GM12878 (cell line): ENCODE data around the gene SLF2. TPM values are rescaled to one million over a fixed set of nuclear protein-coding genes. Genes with fewer than 3 reads are reported as not detected.

Source experiments
- ATAC-seq: fragments of 200-7000 bp; cut with Tn5 transposase; 3 replicates; pipeline ENCODE4 v1.9.1; 2020; ENCODE audit warnings: mild to moderate bottlenecking, moderate library complexity
- BruUV-seq: library from RNA; stranded (reverse); fragments of 400-500 nt; replicated peaks from 2 replicates; lab custom pipeline; 2021; lab: Mats Ljungman, UMichigan
- CTCF ChIA-PET: fragments of 300-600 bp; sonication (Branson Sonifier 250); formaldehyde crosslinking; extraction: SDS; loops from one replicate; lab custom pipeline; 2021; ENCODE audit warnings: inconsistent platforms; lab: Yijun Ruan, JAX
- POLR2A ChIA-PET: fragments of 350-600 bp; formaldehyde crosslinking; extraction: SDS; loops from one replicate; lab custom pipeline; 2021; ENCODE audit warnings: inconsistent platforms; lab: Charles Lee
- RAD21 ChIA-PET: fragments of 300-600 bp; sonication (Branson Sonifier 250); formaldehyde crosslinking; loops from one replicate; lab custom pipeline; 2023; ENCODE audit warnings: antibody characterized with exemption; ENCODE audit not compliant: unreplicated experiment; lab: Charles Lee
- SMC1A ChIA-PET: fragments of 300-600 bp; sonication (Branson Sonifier 250); formaldehyde crosslinking; loops from one replicate; lab custom pipeline; 2023; ENCODE audit not compliant: unreplicated experiment, uncharacterized antibody; lab: Charles Lee
- DNase-seq: peaks from one replicate; pipeline ENCODE4 v3.0.0-alpha.2; 2011; ENCODE audit warnings: low read depth, low spot score
- FAIRE-seq: peaks from 3 replicates; lab custom pipeline; 2011; peaks lifted over from hg19 to GRCh38; lab: Jason Lieb, UNC
- H2AFZ ChIP-seq: 2 replicates; pipeline ENCODE4 v1.6.0; 2011; ENCODE audit warnings: low read depth, low read length, control low read depth; ENCODE audit not compliant: control insufficient read depth
- H3K27ac ChIP-seq: 2 replicates; pipeline ENCODE4 v1.5.1; 2011; ENCODE audit warnings: control low read depth; ENCODE audit not compliant: control insufficient read depth, insufficient read depth
- H3K27me3 ChIP-seq, 2 experiments: replicated peaks in 1 of 2; 2 replicates each; pipeline versions ENCODE4 v1.6.0 to v1.6.1; 2011; ENCODE audit warnings: low read length in 1 of 2; ENCODE audit not compliant: control insufficient read depth in 2 of 2, insufficient read depth in 2 of 2
- H3K36me3 ChIP-seq, 2 experiments: 2 replicates each; pipeline ENCODE4 v1.5.1; 2011; ENCODE audit warnings: low read length in 1 of 2; ENCODE audit not compliant: control insufficient read depth in 2 of 2, insufficient read depth in 2 of 2
- H3K4me1 ChIP-seq: 2 replicates; pipeline ENCODE4 v1.6.1; 2011; ENCODE audit warnings: mild to moderate bottlenecking, low read length, moderate library complexity, mixed read lengths; ENCODE audit not compliant: control insufficient read depth, insufficient read depth
- H3K4me2 ChIP-seq: 2 replicates; pipeline ENCODE4 v1.6.0; 2011; ENCODE audit warnings: control low read depth; ENCODE audit not compliant: control insufficient read depth, insufficient read depth
- H3K4me3 ChIP-seq: fragments of 200-600 bp; sonication (generic); 2 replicates; pipeline ENCODE4 v1.5.1; 2016
- H3K79me2 ChIP-seq: 2 replicates; pipeline ENCODE4 v1.6.0; 2011; ENCODE audit warnings: low read length; ENCODE audit not compliant: control insufficient read depth, insufficient read depth
- H3K9ac ChIP-seq: 2 replicates; pipeline ENCODE4 v1.8.0; 2011; ENCODE audit warnings: low read length, control low read depth, mixed read lengths; ENCODE audit not compliant: control insufficient read depth, insufficient read depth
- H3K9me3 ChIP-seq: replicated peaks from 3 replicates; pipeline ENCODE4 v1.5.1; 2011; ENCODE audit warnings: mild to moderate bottlenecking, low read length; ENCODE audit not compliant: control insufficient read depth, insufficient read depth
- H4K20me1 ChIP-seq: 2 replicates; pipeline ENCODE4 v1.6.0; 2011; ENCODE audit not compliant: control insufficient read depth, insufficient read depth
- BMI1 ChIP-seq: fragments of 450-650 bp; IDR thresholded peaks from 2 replicates; pipeline ENCODE4 v1.6.1; 2016; ENCODE audit warnings: mild to moderate bottlenecking, moderate library complexity, borderline replicate concordance
- MEF2B ChIP-seq: fragments of 450-650 bp; IDR thresholded peaks from 2 replicates; pipeline ENCODE4 v1.6.1; 2018; ENCODE audit warnings: mild to moderate bottlenecking, moderate library complexity; ENCODE audit not compliant: partially characterized antibody, poor library complexity, severe bottlenecking
- ZBTB11 ChIP-seq: fragments of 450-650 bp; formaldehyde crosslinking; IDR thresholded peaks from 2 replicates; pipeline ENCODE4 v1.5.0; 2022; ENCODE audit warnings: mild to moderate bottlenecking, missing genetic modification characterization
- WGBS: methylation state at CpG from one replicate; pipeline ENCODE4 v1.1.6; 2016; ENCODE audit warnings: low lambda C conversion rate; ENCODE audit not compliant: insufficient replicate concordance, insufficient coverage; ENCODE audit errors: missing lambda C conversion rate; 5-methylcytosine and 5-hydroxymethylcytosine counted together
- in situ Hi-C: fragments of 300-500 bp; cut with MboI; formaldehyde crosslinking; loops from 9 replicates; pipeline ENCODE4 v1.14.3; 2018; ENCODE audit warnings: mixed read lengths
- intact Hi-C: fragments of 100-400 bp; cut with micrococcal nuclease; formaldehyde crosslinking; loops from one replicate; pipeline ENCODE4 v1.14.2; 2022; ENCODE audit not compliant: unreplicated experiment
- polyA plus RNA-seq, 11 experiments: library from polyadenylated mRNA; depleted of rRNA in 4 of 11; unstranded in 6 of 11; stranded (reverse) in 5 of 11; fragments of >200 nt; fragmentation: Nextera tagmentation in 4 of 11; fragmentation: Illumina TruSeq in 1 of 11; extraction: Ambion mirVana in 4 of 11; extraction: Trizol in 1 of 11; gene quantifications; 1 replicate in 1 of 11; 2 replicates in 10 of 11; pipeline versions ENCODE4 v1.2.1 to v1.2.3, GENCODE V29; 2011 to 2016; ENCODE audit warnings: inconsistent platforms in 2 of 11, missing spikeins in 2 of 11, low read depth in 1 of 11
- total RNA-seq, 4 experiments: library from RNA; depleted of rRNA in 3 of 4; stranded (reverse); fragments of >200 nt in 3 of 4; fragmentation: Illumina TruSeq in 1 of 4; extraction: Trizol in 1 of 4; gene quantifications; 2 replicates each; pipeline versions ENCODE4 v1.2.1 to v1.2.3, GENCODE V29; 2013 to 2021

Gene SLF2
- total and polyA plus RNA-seq, 10 of the 15 experiments (the other 5 are each of a cell fraction or from before 2014, with no cell fraction given), result 3.0 to 25.2 (median 17.9) TPM

DNA sequence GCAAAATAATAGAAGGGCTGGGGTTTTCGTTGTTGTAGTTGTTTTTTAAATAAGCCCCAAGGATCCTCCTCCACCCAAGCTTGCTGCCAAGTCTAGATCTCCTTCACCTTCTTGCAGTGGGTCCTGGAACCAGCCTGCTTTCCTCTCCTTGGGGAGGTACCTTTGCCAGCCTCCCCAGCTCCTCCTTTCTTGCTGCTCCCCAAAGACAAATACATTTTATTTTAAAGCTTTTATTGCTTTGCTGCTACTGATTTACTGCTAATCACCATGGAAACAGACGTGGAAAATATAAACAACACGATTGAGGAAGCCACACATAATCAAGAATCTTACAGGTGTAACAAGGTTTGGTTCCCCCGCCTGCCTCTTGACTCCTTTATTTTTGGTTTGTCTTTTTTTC, 17.4 kb upstream of the SLF2 start:
- POLR2A ChIA-PET, result interaction anchor here (1.9 kb wide), 1 partner anchor 17 kb away, joined by 9 read pairs; the partner anchor contains the start of gene SLF2
- in situ Hi-C loops, result no loop called here
- H3K9me3 ChIP-seq, result no peaks in the 10 kb centered on the region
- no peak for DNase-seq
- FAIRE-seq, result no peak
- H3K36me3 ChIP-seq, result no peaks in the 10 kb centered on the region
- no peaks in the 10 kb centered on the region for H3K4me1 ChIP-seq
- no peak overlapping the region for H2AFZ ChIP-seq
- H3K4me3 ChIP-seq, result no peak overlapping the region
- TF ChIP-seq ZBTB11 (CRISPR knock-in tag), result no peak
- peak; percentile 59 for TF ChIP-seq BMI1
- no peak for TF ChIP-seq MEF2B
- no peaks in the 10 kb centered on the region for H3K79me2 ChIP-seq
- no peak overlapping the region for H3K9ac ChIP-seq
- intact Hi-C loops, result no loop called here
- H4K20me1 ChIP-seq, result no peaks in the 10 kb centered on the region
- SMC1A ChIA-PET, result interaction anchor here (1.1 to 2.3 kb wide), 5 partner anchors 11 to 18 kb away, joined by 3 to 11 read pairs (median 5); partner anchors contain the start of gene SLF2
- WGBS, result 1% methylated on average over 4 of the region's 4 CpGs
- CTCF ChIA-PET, result interaction anchor here (0.5 to 1.7 kb wide), 4 partner anchors 10 to 103 kb away, joined by 3 to 4 read pairs (median 3); partner anchors contain the start of gene SLF2
- peaks cover 0 to 1% of the 10 kb centered on the region in 2 experiments; a peak in 2 of 4 replicates for H3K27me3 ChIP-seq
- H3K4me2 ChIP-seq, result no peak overlapping the region
- ATAC-seq, result no peak
- RAD21 ChIA-PET, result interaction anchor here (0.7 to 1.4 kb wide), 2 partner anchors 16 to 19 kb away, joined by 3 read pairs; no protein-coding TSS in a partner anchor
- BruUV-seq, result no TSS peak
- no peak overlapping the region for H3K27ac ChIP-seq
